ENCODE measurements around the gene SPIN3.
A peak's percentile ranks its signal among the peaks of the same experiment; 100 is the strongest.
"Not testable (repeated sequence)": the region's sequence is repeated elsewhere in the genome, so short reads cannot be mapped to it uniquely, and the experiment has no call there.

Gene SPIN3

DNA sequence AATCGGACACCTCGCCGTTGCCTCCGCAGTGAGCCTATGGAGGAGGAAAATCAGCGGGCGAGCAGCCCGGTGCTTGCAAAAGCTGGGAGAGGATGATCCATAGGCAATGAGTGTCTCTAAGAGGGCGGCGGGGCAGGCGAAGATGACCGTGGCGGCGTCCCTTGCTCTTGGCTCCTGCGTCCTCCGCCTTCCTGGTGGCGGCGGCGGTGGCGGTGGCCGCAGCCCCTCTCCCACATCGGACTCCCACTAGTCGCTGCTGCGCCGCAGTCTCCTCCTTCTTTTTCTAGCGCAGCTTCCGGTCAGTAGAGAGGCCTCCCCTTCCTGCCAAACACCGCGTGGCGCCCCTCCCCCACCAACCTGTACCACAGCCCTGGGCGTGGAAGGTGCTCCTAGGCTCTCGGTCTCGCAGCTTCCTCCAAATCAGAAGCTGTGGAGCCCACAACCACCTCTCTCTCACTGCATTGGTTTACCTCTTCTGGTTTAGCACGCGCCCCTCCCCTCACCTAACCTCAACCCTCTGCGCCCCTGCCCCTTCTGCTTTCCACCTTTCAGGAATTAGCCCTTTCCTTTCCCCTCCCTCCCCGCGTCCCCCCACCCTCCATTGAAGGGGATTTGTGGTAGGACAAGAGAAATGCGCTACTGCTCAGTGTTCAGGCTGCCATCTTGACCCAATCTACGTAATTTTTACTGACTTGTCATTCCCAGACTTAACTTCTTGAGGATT lies at the start of gene SPIN3:
TSS of gene SPIN3 (minus strand) at position 271 of the 724 bp plus-strand sequence. CDS start 594 bp downstream, outside the sequence.
- peak within 1 kb of the TSS; percentile 60 for H3K4me3 ChIP-seq (ENCODE audit: low read length)
- TF ChIP-seq ZNF274 (IDR thresholded peaks at IDR 0.05; ENCODE audit: low read depth, low read length): no peak

GRCh38 chrX:57044245-57044644 lies 48.9 kb upstream of the SPIN3 start:
- no peak for TF ChIP-seq ZNF274 (IDR thresholded peaks at IDR 0.05; ENCODE audit: low read depth, low read length)
- H3K4me3 ChIP-seq (ENCODE audit: low read length): no peak overlapping the region

DNA sequence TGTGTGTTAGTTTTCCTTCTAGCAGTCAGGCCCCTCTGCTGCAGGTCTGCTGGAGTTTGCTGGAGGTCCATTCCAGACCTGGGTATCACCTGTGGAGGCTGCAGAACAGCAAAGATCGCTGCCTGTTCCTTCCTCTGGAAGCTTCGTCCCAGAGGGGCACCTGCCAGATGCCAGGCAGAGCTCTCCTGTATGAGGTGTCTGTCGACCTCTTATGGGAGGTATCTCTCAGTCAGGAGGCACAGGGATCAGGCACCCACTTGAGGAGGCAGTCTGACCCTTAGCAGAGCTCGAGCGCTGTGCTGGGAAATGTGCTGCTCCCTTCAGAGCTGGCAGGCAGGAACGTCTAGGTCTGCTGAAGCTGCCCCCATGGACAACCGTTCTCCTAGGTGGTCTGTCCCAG lies 41.9 kb upstream of the SPIN3 start:
- H3K4me3 ChIP-seq (ENCODE audit: low read length): not testable (repeated sequence)

DNA sequence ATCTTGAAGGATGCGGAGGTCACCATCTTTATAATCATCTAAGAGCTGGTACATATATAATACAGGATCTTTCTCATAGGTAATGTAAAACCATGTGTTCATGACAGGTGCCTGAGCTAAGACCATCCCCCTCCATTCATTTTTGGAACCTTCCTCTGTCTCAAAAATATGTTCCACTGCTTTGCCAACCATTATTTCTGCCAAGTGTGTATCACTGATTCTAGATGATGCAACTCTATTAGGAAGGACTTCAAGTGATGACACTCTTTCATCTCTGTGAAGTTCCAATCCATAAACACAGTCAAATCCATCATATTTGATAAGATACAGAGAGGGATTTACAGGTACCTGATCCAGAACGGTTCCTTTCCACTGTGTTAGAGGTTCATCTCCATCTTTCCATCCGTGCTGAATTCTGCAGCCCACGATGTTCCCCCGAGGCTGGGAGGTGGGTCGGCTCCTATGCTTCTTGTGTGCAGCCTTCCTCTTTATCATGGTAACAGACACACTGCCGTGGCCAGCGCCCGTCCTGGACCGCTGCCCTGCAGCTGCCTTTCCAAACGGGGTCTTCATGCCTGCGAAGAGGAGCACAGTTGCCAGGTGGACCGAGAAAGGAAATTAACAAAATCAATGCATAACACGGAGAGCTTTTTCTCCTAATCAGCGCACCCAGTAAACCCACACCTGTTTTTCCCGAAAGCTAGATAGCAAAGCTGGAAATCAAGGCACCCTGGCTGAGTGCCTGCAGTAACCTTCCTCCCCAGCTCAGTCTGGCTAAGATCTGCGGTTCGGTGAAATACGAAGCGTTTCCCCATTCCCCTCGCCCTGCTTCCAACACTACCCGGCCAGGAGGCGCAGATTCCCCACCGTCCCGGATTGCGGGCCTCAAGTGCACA lies 718 bp downstream of the SPIN3 start:
- TF ChIP-seq ZNF274 (IDR thresholded peaks at IDR 0.05; ENCODE audit: low read depth, low read length): no peak
- H3K4me3 ChIP-seq (ENCODE audit: low read length): peak overlapping the region; percentile 60; the same call in 1 of the 2 replicates

DNA sequence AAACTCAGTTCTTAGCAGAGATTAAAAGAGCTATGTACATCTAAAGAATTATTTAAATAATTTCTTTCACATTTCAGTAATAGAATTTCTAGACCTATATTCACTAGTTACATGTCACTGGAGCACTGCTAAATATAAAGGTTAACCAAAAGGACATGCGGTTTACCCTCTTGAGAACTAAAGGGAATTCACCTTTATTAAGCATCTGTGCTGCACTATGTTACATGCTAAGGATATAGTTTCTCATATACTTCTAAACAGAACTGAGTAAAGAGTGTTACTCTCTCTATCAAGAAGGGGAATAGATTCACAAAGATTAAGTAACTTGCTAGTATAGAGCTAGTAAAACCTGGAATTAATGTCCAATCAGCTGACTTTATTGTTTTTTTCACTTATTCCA lies 7.6 kb downstream of the SPIN3 start:
- H3K4me3 ChIP-seq (ENCODE audit: low read length): no peak overlapping the region
- no peak for TF ChIP-seq ZNF274 (IDR thresholded peaks at IDR 0.05; ENCODE audit: low read depth, low read length)

- TF ChIP-seq ZNF274 (IDR thresholded peaks at IDR 0.05; ENCODE audit: low read depth, low read length): no peak
- H3K4me3 ChIP-seq (ENCODE audit: low read length): no peak overlapping the region
Observed at GRCh38 chrX:56986138-56986537, 9.2 kb downstream of the SPIN3 start.

DNA sequence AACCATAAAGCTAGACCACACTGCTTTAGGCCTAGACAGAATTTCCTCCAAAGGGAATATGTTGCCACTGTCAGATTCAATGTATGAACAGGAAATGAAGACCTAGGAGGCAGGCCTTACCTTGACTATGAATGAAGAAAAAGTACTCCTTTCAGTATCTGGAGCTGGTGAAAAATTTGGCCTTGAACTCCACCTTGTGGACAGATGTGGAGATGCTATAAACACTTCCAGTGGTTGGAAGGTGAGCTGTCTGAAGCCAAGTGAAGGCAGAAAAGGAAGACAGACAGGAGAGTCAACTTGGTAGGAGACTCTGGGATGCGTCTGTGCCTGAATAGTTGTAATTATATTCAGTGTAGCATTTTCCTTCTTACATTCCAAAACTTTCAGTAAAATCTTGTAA lies 17.2 kb downstream of the SPIN3 start:
- no peak overlapping the region for H3K4me3 ChIP-seq (ENCODE audit: low read length)
- TF ChIP-seq ZNF274 (IDR thresholded peaks at IDR 0.05; ENCODE audit: low read depth, low read length): no peak

DNA sequence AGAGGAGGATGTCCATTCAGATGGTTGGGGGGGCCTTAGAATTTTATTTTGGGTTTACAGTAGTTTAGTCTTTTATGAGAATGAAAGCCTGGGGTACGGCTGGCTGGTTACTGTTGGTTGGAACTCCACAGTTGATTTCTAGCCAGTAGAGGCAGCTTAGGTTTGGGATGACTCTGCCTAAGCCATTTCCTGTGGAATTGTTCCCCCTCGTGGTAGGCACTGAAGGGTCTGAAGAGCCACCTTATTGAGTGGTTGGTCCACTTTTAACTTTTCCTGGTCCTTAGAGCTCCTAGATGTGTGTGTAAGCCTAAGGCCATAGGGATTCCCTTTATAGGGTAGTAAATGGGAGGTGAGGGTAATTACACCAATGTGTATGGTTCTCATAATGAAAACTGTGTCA lies 19.7 kb downstream of the SPIN3 start:
- no peak overlapping the region for H3K4me3 ChIP-seq (ENCODE audit: low read length)
- no peak for TF ChIP-seq ZNF274 (IDR thresholded peaks at IDR 0.05; ENCODE audit: low read depth, low read length)

DNA sequence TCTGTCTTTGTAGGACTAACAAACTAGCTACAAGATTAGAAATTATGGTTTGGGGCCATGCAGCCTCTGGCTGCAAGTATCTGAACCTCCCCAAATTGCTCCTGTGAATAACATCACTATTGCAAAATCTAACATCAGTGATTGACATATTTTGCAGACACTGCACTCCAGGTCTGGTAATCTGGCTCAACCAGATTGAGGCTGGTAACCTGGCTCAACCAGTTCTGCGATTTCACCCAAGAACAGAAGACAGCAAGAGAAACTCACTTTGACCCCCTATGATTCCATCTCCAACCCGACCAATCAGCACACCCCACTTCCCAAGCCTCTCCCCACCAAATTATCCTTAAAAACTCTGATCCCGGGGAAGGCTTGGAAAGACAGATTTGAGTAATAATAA lies 20.9 kb downstream of the SPIN3 start:
- TF ChIP-seq ZNF274 (IDR thresholded peaks at IDR 0.05; ENCODE audit: low read depth, low read length): no peak
- H3K4me3 ChIP-seq (ENCODE audit: low read length): no peak overlapping the region

DNA sequence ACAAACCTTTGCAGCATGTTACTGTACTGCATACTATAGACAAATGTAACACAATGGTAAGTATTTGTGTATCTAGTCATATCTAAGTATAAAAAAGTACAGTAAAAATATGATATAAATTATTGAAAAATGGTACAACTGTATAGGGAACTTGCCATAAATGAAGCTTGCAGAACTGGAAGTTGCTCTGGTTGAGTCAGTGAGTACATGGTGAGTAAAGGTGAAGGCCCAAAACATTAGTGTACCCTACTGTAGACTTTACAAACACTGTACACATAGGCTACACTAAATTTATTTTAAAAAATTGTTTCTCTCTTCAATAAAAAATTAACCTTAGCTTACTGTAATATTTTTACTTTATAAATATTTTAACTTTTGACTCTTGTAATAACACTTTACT lies 25.8 kb downstream of the SPIN3 start:
- no peak for TF ChIP-seq ZNF274 (IDR thresholded peaks at IDR 0.05; ENCODE audit: low read depth, low read length)

DNA sequence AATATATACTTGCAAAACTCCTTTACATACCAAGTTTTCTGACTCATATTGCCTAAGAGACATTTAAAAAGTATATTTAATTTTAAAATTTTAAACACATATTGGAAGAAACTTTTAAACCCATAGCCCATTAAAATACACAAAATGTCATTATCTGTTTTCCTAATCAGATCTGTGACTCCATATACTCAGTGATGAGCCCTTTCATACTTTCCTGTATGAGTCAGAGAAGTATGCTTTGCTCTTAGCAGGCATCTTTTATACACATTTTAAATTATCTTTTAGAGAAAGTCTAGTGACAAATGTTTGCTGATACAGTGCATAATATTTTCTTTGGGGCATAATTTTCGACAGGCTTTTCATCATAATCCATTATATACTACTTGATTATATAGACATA lies 26.4 kb downstream of the SPIN3 start:
- no peak for TF ChIP-seq ZNF274 (IDR thresholded peaks at IDR 0.05; ENCODE audit: low read depth, low read length)
- H3K4me3 ChIP-seq (ENCODE audit: low read length): no peak overlapping the region

More for the DNA sequence above, 25.8 kb downstream of the SPIN3 start:
- no peak overlapping the region for H3K4me3 ChIP-seq (ENCODE audit: low read length)

- TF ChIP-seq ZNF274 (IDR thresholded peaks at IDR 0.05; ENCODE audit: low read depth, low read length): no peak
- no peak overlapping the region for H3K4me3 ChIP-seq (ENCODE audit: low read length)
Observed at GRCh38 chrX:56963377-56963776, 32.0 kb downstream of the SPIN3 start.

DNA sequence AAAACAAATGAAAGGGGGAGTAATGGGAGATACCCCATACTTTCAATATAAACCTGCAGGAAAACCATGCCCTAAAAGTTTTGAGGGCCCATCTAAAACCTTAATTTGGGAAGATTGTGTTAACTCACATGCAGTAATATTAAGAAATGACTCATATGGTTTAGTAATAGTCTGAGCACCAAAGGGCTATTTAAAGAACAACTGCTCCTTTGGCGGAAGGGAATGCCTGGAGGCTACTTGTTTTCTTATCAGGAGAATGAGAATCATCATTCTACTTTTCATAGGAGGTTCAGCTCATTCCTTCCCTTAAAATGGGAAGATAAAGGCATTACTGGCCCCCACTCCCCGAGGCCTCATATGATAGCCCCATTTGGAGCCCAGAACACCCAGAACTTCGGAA lies 47.6 kb downstream of the SPIN3 start:
- TF ChIP-seq ZNF274 (IDR thresholded peaks at IDR 0.05; ENCODE audit: low read depth, low read length): no peak
- no peak overlapping the region for H3K4me3 ChIP-seq (ENCODE audit: low read length)

GRCh38 chrX:56946201-56946600 lies 49.1 kb downstream of the SPIN3 start:
- not testable (repeated sequence) for H3K4me3 ChIP-seq (ENCODE audit: low read length)

DNA sequence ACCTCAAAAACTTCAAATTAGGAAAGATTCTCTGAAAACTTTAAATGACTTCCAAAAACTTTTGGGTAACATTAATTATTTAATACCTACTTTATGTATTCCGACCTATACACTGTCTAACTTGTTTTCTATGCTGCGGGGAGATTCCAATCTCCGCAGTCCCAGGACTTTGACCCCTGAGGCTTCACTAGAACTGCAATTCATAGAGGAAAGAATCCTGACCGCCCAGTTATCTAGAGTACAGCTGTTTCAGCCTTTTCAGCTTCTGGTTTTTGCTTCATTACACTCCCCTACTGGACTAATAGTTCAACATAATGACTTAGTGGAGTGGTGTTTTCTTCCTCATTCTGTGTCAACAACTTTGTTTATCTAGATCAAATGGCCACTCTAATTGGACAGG lies 50.1 kb downstream of the SPIN3 start:
- not testable (repeated sequence) for H3K4me3 ChIP-seq (ENCODE audit: low read length)

Measured in GM08714 (cell line).